Ectodermal cell (in vitro differentiated cells): ENCODE data around the gene MAML3.

Experiments used
- H3K27ac ChIP-seq: 2 replicates; pipeline ENCODE4 v1.7.0; 2013; ENCODE audit warnings: mild to moderate bottlenecking, low read depth, low read length; ENCODE audit not compliant: insufficient read depth, poor library complexity, severe bottlenecking
- H3K27me3 ChIP-seq: 2 replicates; pipeline ENCODE4 v1.7.0; 2013; ENCODE audit warnings: mild to moderate bottlenecking, low read length; ENCODE audit not compliant: insufficient read depth, control insufficient read depth, poor library complexity, severe bottlenecking
- H3K36me3 ChIP-seq: one replicate; pipeline ENCODE4 v1.7.0; 2013; ENCODE audit warnings: low read length; ENCODE audit not compliant: control insufficient read depth, insufficient read depth
- H3K4me1 ChIP-seq: one replicate; pipeline ENCODE4 v1.7.0; 2013; ENCODE audit warnings: low read length; ENCODE audit not compliant: control insufficient read depth, insufficient read depth
- H3K4me3 ChIP-seq: 2 replicates; pipeline ENCODE4 v1.7.0; 2013; ENCODE audit warnings: low read depth, low read length, control low read depth; ENCODE audit not compliant: insufficient read depth
- H3K9me3 ChIP-seq: 2 replicates; pipeline ENCODE4 v1.7.0; 2013; ENCODE audit warnings: mild to moderate bottlenecking, low read length, moderate library complexity; ENCODE audit not compliant: control insufficient read depth
- WGBS, 2 experiments: methylation state at CpG; one replicate each; pipeline ENCODE4 v1.1.7; 2013; ENCODE audit warnings: missing lambda C conversion rate in 2 of 2; 5-methylcytosine and 5-hydroxymethylcytosine counted together

Gene MAML3

GRCh38 chr4:139887962-139888735 lies 265.8 kb downstream of the MAML3 start:
- peaks cover 5% of the 10 kb centered on the region for H3K4me1 ChIP-seq
- WGBS, 2 experiments, result 67 to 70% methylated on average over 6 of the region's 6 CpGs
- no peaks in the 10 kb centered on the region for H3K36me3 ChIP-seq
- H3K9me3 ChIP-seq, result no peaks in the 10 kb centered on the region
- no peak overlapping the region for H3K4me3 ChIP-seq
- H3K27ac ChIP-seq, result no peak overlapping the region
- no peaks in the 10 kb centered on the region for H3K27me3 ChIP-seq

- H3K4me1 ChIP-seq, result peaks cover 5% of the 10 kb centered on the region
- H3K36me3 ChIP-seq, result no peaks in the 10 kb centered on the region
- H3K9me3 ChIP-seq, result no peaks in the 10 kb centered on the region
- H3K27ac ChIP-seq, result no peak overlapping the region
- no peak overlapping the region for H3K4me3 ChIP-seq
- no peaks in the 10 kb centered on the region for H3K27me3 ChIP-seq
- WGBS, 2 experiments, result 70 to 74% methylated on average over 4 of the region's 4 CpGs
Observed at GRCh38 chr4:139887376-139887802, 266.6 kb downstream of the MAML3 start.

GRCh38 chr4:139886798-139887197 lies 267.2 kb downstream of the MAML3 start:
- 91 to 99% methylated on average over 2 to 8 of the region's 8 CpGs for WGBS, 2 experiments
- Histone ChIP-seq H3K27me3 (no peaks in the 10 kb centered on the region), H3K36me3 (no peaks in the 10 kb centered on the region), H3K4me1 (peaks cover 5% of the 10 kb centered on the region), H3K27ac (no peak overlapping the region), H3K9me3 (no peaks in the 10 kb centered on the region), H3K4me3 (no peak overlapping the region)

GRCh38 chr4:139884438-139884837 lies 269.5 kb downstream of the MAML3 start:
- no peak overlapping the region for H3K27ac ChIP-seq
- H3K9me3 ChIP-seq, result no peaks in the 10 kb centered on the region
- no peak overlapping the region for H3K4me3 ChIP-seq
- H3K4me1 ChIP-seq, result peaks cover 5% of the 10 kb centered on the region
- H3K36me3 ChIP-seq, result no peaks in the 10 kb centered on the region
- H3K27me3 ChIP-seq, result no peaks in the 10 kb centered on the region
- WGBS, 2 experiments, result 34 to 61% methylated on average over 2 to 3 of the region's 3 CpGs

GRCh38 chr4:139880841-139881240 lies 273.1 kb downstream of the MAML3 start:
- H3K4me3 ChIP-seq, result no peak overlapping the region
- 89 to 97% methylated on average over 4 to 5 of the region's 5 CpGs for WGBS, 2 experiments
- H3K27ac ChIP-seq, result no peak overlapping the region
- H3K27me3 ChIP-seq, result no peaks in the 10 kb centered on the region
- H3K4me1 ChIP-seq, result peaks cover 11% of the 10 kb centered on the region
- H3K36me3 ChIP-seq, result no peaks in the 10 kb centered on the region
- H3K9me3 ChIP-seq, result no peaks in the 10 kb centered on the region

- peaks cover 3% of the 10 kb centered on the region for H3K36me3 ChIP-seq
- H3K27ac ChIP-seq, result no peak overlapping the region
- H3K9me3 ChIP-seq, result no peaks in the 10 kb centered on the region
- no peaks in the 10 kb centered on the region for H3K27me3 ChIP-seq
- H3K4me1 ChIP-seq, result peaks cover 19% of the 10 kb centered on the region
- H3K4me3 ChIP-seq, result no peak overlapping the region
- WGBS, 2 experiments, result 88 to 91% methylated on average over 9 of the region's 9 CpGs
Observed at GRCh38 chr4:139878050-139878449, 275.9 kb downstream of the MAML3 start.

GRCh38 chr4:139876337-139876941 lies 277.5 kb downstream of the MAML3 start:
- Histone ChIP-seq H3K4me1 (peaks cover 19% of the 10 kb centered on the region), H3K27ac (no peak overlapping the region), H3K4me3 (no peak overlapping the region), H3K9me3 (no peaks in the 10 kb centered on the region), H3K36me3 (peaks cover 3% of the 10 kb centered on the region), H3K27me3 (no peaks in the 10 kb centered on the region)
- WGBS, 2 experiments, result 85 to 86% methylated on average over 5 of the region's 5 CpGs

- WGBS, 2 experiments, result 27 to 29% methylated on average over 6 of the region's 6 CpGs
- Histone ChIP-seq H3K4me1 (peaks cover 19% of the 10 kb centered on the region), H3K36me3 (peaks cover 3% of the 10 kb centered on the region), H3K4me3 (no peak overlapping the region), H3K27ac (peak overlapping the region; percentile 36), H3K9me3 (no peaks in the 10 kb centered on the region), H3K27me3 (no peaks in the 10 kb centered on the region)
Observed at GRCh38 chr4:139875411-139875825, 278.6 kb downstream of the MAML3 start.

- no peak overlapping the region for H3K27ac ChIP-seq
Observed at GRCh38 chr4:139873111-139873860, 280.7 kb downstream of the MAML3 start.

GRCh38 chr4:139872274-139872673 lies 281.7 kb downstream of the MAML3 start:
- H3K4me3 ChIP-seq, result no peak overlapping the region
- no peaks in the 10 kb centered on the region for H3K9me3 ChIP-seq
- WGBS, 2 experiments, result 94 to 97% methylated on average over 2 of the region's 2 CpGs
- peaks cover 3% of the 10 kb centered on the region for H3K36me3 ChIP-seq
- H3K27me3 ChIP-seq, result no peaks in the 10 kb centered on the region
- no peak overlapping the region for H3K27ac ChIP-seq
- peaks cover 19% of the 10 kb centered on the region for H3K4me1 ChIP-seq

More at GRCh38 chr4:139873111-139873860, 280.7 kb downstream of the MAML3 start:
- Histone ChIP-seq H3K9me3 (no peaks in the 10 kb centered on the region), H3K4me3 (no peak overlapping the region), H3K27me3 (no peaks in the 10 kb centered on the region), H3K36me3 (peaks cover 3% of the 10 kb centered on the region), H3K4me1 (peaks cover 19% of the 10 kb centered on the region)
- 96% methylated on average over 3 to 4 of the region's 4 CpGs for WGBS, 2 experiments
